Bone marrow (tissue), 2 donors: Measurements from ENCODE around the gene ADARB2.

Source experiments
- DNase-seq, 2 donors: peaks; one replicate each; lab custom pipeline; 2025; lab: John Stamatoyannopoulos, UW

ADARB2 gene

DNA sequence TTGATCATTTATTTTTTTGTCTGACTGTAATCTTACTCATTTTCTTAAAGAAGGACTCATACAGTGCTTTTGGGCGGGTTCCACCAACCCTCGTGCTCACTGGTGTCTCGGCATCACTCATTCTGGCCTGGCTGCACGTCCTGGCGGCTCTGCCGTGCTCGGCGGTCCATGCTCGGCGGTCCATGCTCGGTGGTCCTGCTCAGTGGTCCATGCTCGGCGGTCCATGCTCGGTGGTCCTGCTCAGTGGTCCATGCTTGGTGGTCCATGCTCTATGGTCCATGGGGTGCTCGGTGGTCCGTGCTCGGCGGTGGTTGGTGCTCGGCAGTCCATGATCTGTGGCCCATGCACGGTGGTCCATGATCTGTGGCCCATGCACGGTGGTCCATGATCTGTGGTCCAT is 608.7 kb downstream of the ADARB2 start:
- DNase-seq = no peak

GRCh38 chr10:1128115-1128514 is 609.2 kb downstream of the ADARB2 start:
- DNase-seq = no peak

DNA sequence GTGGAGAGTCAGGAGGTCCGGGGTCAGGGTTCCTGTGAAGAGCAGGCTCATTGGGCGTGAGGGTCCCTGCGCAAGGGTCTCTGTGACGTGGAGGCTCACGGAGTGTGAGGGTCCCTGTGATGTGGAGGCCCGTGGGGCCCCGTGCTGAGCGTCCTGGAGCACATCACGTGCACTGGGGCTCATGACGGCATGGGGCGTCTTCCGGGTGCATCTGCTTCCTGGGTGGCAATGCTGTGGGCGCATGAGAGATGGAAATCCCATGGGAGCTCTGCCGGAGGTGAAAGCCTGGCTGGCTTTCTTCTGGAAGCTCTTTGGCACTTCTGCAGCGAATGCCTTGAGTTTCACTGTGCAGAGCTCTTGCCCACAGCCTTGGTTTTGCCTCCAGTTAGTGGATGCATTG is 609.7 kb downstream of the ADARB2 start:
- no peak for DNase-seq
